Measurements from ENCODE around the gene APOD.

DNA sequence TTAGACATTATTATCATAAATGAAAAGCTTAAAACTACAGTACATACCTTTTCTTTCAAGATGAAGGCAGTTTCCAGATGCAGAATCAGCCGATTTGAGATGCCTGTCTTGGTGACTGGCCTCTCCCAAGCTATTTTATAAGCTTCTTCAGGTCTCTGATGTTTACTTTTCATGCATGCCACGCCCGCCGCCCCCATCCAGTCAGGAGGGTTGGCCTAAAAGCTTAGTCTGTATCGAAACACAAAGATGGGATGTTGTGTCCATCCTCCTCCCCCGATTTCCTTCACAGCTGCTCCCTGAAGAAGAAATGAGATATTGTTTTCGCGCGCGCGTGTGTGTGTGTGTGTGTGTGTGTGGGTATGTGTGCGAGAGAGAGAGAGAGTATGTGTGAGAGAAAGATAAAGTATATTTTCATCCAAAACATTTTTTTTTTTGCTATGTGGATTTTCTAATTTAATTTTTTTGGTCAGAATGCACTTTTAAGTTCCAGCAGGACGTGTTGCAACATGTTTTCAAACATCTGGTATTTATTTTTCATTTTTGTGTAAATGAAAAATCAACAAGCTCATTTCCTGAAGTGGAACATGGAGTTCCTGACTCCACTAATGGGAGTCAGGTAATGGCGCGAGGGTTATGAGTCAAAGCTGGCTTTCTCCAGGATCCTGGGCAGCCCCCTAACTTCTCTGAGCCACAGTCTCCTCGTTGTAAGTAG lies at the start of gene APOD:
- TF ChIP-seq CTCF (IDR thresholded peaks at IDR 0.05) (no peak), POLR2A (IDR thresholded peaks at IDR 0.05) (no peak)
